ENCODE results near the gene FAM43B. TPM values are rescaled to one million over a fixed set of nuclear protein-coding genes. Genes with fewer than 3 reads are reported as not detected.

The FAM43B gene, protein sequence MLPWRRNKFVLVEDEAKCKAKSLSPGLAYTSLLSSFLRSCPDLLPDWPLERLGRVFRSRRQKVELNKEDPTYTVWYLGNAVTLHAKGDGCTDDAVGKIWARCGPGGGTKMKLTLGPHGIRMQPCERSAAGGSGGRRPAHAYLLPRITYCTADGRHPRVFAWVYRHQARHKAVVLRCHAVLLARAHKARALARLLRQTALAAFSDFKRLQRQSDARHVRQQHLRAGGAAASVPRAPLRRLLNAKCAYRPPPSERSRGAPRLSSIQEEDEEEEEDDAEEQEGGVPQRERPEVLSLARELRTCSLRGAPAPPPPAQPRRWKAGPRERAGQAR
- 1 to 10 TPM in 3 of 4 donors, under 1 TPM in 1; 0.59 to 3.5 (median 2.5) TPM for total RNA-seq

DNA sequence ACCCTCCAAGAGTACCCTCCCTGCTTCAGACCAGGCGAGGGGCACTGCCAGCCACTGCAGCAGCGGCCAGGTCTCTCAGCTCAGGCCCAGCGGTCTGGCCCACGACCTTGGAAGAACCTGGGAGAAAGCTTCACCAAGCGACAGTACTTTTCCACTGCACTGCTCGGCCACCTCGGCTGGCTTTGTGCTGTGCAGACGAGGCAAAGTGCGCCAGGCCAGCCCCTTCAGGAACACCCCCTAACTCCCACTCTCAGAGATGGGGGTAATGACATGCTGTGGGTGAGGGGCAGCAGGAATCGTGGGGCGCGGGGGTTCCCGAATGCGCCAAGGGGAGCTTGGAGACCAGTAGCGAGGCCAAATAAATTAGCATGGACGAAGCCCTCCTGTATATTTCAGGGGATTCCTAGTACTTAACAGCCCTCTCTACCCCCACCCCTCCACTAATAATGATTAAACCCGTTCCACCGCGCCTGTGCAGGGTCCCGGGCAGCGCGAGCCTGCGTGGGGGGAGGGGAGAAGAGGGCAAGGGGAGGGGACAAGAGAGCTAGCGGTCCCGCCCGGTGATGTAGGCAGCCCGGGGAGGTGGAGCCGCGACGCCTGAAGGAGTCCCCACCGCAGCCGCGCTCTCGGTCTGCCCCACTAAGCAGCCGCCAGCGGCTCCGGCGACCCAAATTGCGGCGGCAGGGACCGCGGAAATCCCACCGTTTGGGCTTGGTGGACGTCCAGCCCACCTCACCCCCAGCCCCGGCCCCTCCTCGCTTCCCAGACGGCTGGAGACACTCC, at the start of gene FAM43B:
Gene FAM43B, plus strand, starts transcription at position 629 of the 783 bp plus-strand sequence. CDS start 401 bp downstream, outside the sequence.
- 4 to 5% methylated on average over 4 to 36 of the region's 47 CpGs for WGBS, 2 donors
- Histone ChIP-seq H3K4me3 (replicated peaks in 1 of 3) (peak within 1 kb of the TSS in 1 of 3 donors; percentile 18), H3K27ac (peak within 1 kb of the TSS in 2 of 3 donors; percentile 8 to 24), H3K9me3 (no peaks in the 10 kb centered on the region), H3K27me3 (peaks cover 12% of the 10 kb centered on the region), H3K4me1 (peaks cover 0 to 10% of the 10 kb centered on the region in 2 donors), H3K36me3 (no peaks in the 10 kb centered on the region)
- DNase-seq, result peak; percentile 17 to 37
- intact Hi-C loops (cut with DNase I), result no loop called here
- no peak for TF ChIP-seq POLR2A (IDR thresholded peaks at IDR 0.05)
- TF ChIP-seq, protein P1, sequence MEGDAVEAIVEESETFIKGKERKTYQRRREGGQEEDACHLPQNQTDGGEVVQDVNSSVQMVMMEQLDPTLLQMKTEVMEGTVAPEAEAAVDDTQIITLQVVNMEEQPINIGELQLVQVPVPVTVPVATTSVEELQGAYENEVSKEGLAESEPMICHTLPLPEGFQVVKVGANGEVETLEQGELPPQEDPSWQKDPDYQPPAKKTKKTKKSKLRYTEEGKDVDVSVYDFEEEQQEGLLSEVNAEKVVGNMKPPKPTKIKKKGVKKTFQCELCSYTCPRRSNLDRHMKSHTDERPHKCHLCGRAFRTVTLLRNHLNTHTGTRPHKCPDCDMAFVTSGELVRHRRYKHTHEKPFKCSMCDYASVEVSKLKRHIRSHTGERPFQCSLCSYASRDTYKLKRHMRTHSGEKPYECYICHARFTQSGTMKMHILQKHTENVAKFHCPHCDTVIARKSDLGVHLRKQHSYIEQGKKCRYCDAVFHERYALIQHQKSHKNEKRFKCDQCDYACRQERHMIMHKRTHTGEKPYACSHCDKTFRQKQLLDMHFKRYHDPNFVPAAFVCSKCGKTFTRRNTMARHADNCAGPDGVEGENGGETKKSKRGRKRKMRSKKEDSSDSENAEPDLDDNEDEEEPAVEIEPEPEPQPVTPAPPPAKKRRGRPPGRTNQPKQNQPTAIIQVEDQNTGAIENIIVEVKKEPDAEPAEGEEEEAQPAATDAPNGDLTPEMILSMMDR (IDR thresholded peaks at IDR 0.05), result no peak

DNA sequence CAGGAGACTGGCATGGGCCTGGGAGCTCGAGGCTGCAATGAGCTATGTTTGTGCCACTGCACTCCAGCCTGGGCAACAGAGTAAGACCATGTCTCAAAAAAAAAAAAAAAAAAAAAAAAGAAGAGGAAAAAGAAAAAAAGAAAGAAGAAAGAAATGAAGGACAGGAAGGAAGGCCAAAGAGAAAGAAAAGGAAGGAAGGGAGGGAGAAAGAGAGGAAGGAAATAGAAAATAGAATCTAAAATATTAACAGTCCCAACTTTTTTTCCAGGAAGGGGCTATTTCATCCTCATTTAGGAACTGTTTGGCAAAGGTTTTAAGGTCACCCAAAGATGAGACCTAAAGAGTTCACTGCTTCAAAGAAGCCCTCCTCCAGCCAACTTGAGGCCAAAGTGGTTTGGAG, 46.9 kb upstream of the FAM43B start:
- 92 to 95% methylated on average over 1 of the region's 1 CpG for WGBS, 2 donors
- Histone ChIP-seq H3K4me1 (peaks cover 15 to 22% of the 10 kb centered on the region in 2 donors), H3K36me3 (peaks cover 12 to 18% of the 10 kb centered on the region in 2 donors)

DNA sequence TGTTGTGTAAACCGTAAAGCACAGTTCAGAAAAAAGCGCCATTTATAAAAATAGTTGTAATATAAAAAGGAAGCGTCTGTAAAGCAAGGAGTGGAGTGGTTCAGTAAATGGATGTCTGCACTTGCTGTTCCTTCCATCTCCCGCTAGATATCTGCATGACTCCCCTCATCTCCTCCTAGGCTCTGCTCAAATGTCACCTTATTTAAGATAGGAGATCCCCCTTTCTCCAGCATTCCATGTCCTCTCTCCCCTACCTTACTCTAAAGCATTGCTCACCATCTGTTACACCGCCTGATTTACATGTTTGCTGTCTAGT, 45.2 kb upstream of the FAM43B start:
- intact Hi-C loops (cut with DNase I), result no loop called here

More for the DNA sequence above, 46.9 kb upstream of the FAM43B start:
- Histone ChIP-seq H3K9me3 (no peaks in the 10 kb centered on the region), H3K27me3 (no peaks in the 10 kb centered on the region), H3K4me3 (replicated peaks in 1 of 3) (no peak overlapping the region), H3K27ac (no peak overlapping the region)
- DNase-seq, result no peak
- intact Hi-C loops (cut with DNase I), result no loop called here
- TF ChIP-seq POLR2A (IDR thresholded peaks at IDR 0.05), result no peak
- TF ChIP-seq, protein P1 (IDR thresholded peaks at IDR 0.05), result no peak

DNA sequence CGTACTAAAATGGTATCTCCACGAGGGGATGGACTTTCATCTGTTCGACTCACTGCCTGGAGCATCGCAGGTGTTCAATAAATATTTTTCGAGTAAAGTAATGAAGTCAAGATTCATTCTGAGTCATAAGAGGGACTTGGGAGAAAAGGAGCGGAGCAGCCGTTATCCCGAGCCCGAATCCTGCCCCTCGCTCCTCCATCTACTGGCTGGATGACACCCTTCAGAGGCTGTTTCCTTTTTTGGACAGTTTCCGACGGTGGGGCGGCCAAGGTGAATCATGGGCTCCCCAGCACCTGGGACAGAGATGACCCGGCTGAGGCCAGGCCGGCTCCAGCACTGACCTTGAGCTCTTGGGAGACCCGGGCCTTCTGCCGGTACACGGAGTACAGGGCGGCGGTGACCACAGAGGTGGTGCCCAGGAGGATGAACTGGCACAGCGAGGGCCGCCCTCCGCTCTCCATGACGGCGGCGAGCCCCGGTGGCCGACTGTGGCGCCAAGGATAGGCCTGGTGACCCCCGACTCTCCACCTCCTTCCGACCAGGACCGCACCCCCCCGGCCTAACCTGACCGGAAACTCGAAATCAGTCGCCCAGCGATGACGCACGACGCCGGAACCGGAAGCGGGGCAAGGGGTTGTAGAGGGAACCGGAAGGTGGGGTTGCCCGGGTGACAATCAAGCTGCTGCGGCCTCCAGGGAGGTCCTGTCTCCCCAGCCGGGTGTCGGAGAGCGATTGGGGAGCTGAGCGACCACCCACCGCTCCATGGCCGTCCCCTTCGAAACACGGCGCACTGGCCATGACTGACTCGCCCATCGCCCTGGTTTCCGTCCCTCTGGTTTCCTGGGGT, 44.6 kb upstream of the FAM43B start, which contains the start of gene MUL1:
Gene MUL1, minus strand, starts transcription at position 588 of the 847 bp plus-strand sequence. Its CDS starts 127 bp downstream, at position 461.
- Histone ChIP-seq H3K9me3 (no peaks in the 10 kb centered on the region), H3K4me1 (peaks cover 15 to 22% of the 10 kb centered on the region in 2 donors), H3K27me3 (no peaks in the 10 kb centered on the region), H3K4me3 (replicated peaks in 1 of 3) (peak within 1 kb of the TSS; percentile 62 to 92 (median 76)), H3K36me3 (no peaks in the 10 kb centered on the region), H3K27ac (peak within 1 kb of the TSS; percentile 12 to 73 (median 54))
- TF ChIP-seq POLR2A (IDR thresholded peaks at IDR 0.05), result peak in 1 of 2 donors; percentile 72
- TF ChIP-seq, protein P1 (IDR thresholded peaks at IDR 0.05), result no peak
- intact Hi-C loops (cut with DNase I), result no loop called here
- 1 to 3% methylated on average over 28 to 34 of the region's 58 CpGs for WGBS, 2 donors
- DNase-seq, result peak; percentile 94 to 97

More for the DNA sequence above, 45.2 kb upstream of the FAM43B start:
- TF ChIP-seq, protein P1 (IDR thresholded peaks at IDR 0.05), result no peak
- no peak for TF ChIP-seq POLR2A (IDR thresholded peaks at IDR 0.05)
- Histone ChIP-seq H3K36me3 (peaks cover 0 to 1% of the 10 kb centered on the region in 2 donors), H3K4me3 (replicated peaks in 1 of 3) (peak overlapping the region; percentile 62 to 92 (median 76)), H3K27ac (peak overlapping the region in 1 of 3 donors; percentile 54), H3K4me1 (peaks cover 15 to 22% of the 10 kb centered on the region in 2 donors), H3K9me3 (no peaks in the 10 kb centered on the region), H3K27me3 (no peaks in the 10 kb centered on the region)
- WGBS, 2 donors, result 40 to 54% methylated on average over 5 of the region's 5 CpGs
- DNase-seq, result no peak
